GM21528 (cell line): ENCODE results near the gene ISOC2.
"Not testable (repeated sequence)": the region's sequence is repeated elsewhere in the genome, so short reads cannot be mapped to it uniquely, and the experiment has no call there.

Source experiments
- ATAC-seq: cut with Tn5 transposase; IDR thresholded peaks from one replicate; pipeline ENCODE4 v1.9.1; 2021; ENCODE audit warnings: mild to moderate bottlenecking, moderate library complexity; ENCODE audit not compliant: unreplicated experiment, low FRiP score

Gene ISOC2

GRCh38 chr19:55419103-55419502 is 42.3 kb downstream of the ISOC2 start:
- ATAC-seq, result no peak

- ATAC-seq, result no peak
Observed at GRCh38 chr19:55418185-55418584, 43.3 kb downstream of the ISOC2 start.

- ATAC-seq, result no peak
Observed at GRCh38 chr19:55410168-55410567, 51.3 kb downstream of the ISOC2 start.

- not testable (repeated sequence) for ATAC-seq
Observed at GRCh38 chr19:55409179-55409578, 52.3 kb downstream of the ISOC2 start.

GRCh38 chr19:55408533-55408872 is 52.9 kb downstream of the ISOC2 start:
- ATAC-seq, result no peak

- ATAC-seq, result peak; percentile 79
Observed at GRCh38 chr19:55407800-55408532, 53.5 kb downstream of the ISOC2 start.

- peak; percentile 67 for ATAC-seq
Observed at GRCh38 chr19:55407550-55407799, 54.0 kb downstream of the ISOC2 start, which contains the start of gene UBE2S. UBE2S (minus strand) TSS chr19:55407788; CDS start chr19:55407589, 199 bp downstream.

- no peak for ATAC-seq
Observed at GRCh38 chr19:55406826-55407549, 54.5 kb downstream of the ISOC2 start.

GRCh38 chr19:55406091-55406825 is 55.2 kb downstream of the ISOC2 start:
- no peak for ATAC-seq

GRCh38 chr19:55405638-55406037 is 55.8 kb downstream of the ISOC2 start:
- no peak for ATAC-seq
